WERI-Rb-1 (cell line): ENCODE results near the gene CCDC34.

Experiments
- DNase-seq: peaks from one replicate; pipeline ENCODE4 v3.0.0-alpha.2; 2020
- H3K27ac ChIP-seq: fragments of 250-450 bp; sonication (Bioruptor Pico); 2 replicates; pipeline ENCODE4 v1.5.1; 2020; ENCODE audit warnings: mild to moderate bottlenecking, moderate library complexity
- H3K27me3 ChIP-seq: fragments of 250-450 bp; sonication (Bioruptor Pico); 2 replicates; pipeline ENCODE4 v1.5.1; 2021; ENCODE audit warnings: mild to moderate bottlenecking, low read depth, moderate library complexity; ENCODE audit not compliant: insufficient read depth, severe bottlenecking
- H3K36me3 ChIP-seq: fragments of 250-450 bp; sonication (Bioruptor Pico); 2 replicates; pipeline ENCODE4 v1.5.1; 2020; ENCODE audit warnings: mild to moderate bottlenecking, moderate library complexity
- H3K4me3 ChIP-seq: 2 replicates; pipeline ENCODE4 v1.5.1; 2011; ENCODE audit warnings: low read depth, mild to moderate bottlenecking, control low read depth, low read length
- H3K9me3 ChIP-seq: fragments of 250-450 bp; sonication (Bioruptor Pico); 2 replicates; pipeline ENCODE4 v1.5.1; 2021; ENCODE audit warnings: mild to moderate bottlenecking, moderate library complexity; ENCODE audit not compliant: severe bottlenecking
- TF ChIP-seq, protein P1 (sequence below): IDR thresholded peaks from 2 replicates; pipeline ENCODE4 v1.5.1; 2011; ENCODE audit warnings: low read depth, mild to moderate bottlenecking, control low read depth, inconsistent platforms, low read length

CCDC34 gene

DNA sequence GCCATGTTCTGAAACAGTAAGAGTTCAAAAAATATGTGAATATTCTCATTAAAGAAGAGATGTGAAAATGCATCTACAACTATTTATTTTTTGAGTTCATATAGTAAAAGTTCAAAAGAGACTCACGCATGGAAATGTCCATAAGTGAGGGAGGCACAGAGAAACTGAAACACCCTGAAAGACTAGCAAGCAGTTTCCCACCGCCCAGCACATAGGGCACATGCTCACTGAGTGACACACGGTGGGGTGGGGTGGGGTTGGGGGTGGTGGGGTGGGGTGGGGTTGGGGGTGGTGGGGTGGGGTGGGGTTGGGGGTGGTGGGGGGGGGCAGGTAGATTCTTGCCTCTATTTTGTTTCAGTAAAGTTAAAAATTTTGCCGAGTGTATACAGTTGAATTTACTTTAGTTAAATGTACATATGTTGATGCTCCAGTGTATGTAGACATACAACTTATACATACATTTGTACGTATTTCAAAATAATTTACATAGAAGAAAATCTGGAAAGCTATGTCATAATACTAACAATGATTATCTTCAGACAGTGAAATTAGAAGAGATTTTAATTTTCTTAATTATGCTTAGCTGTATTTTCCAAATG lies 6.3 kb downstream of the CCDC34 start:
- no peaks in the 10 kb centered on the region for H3K9me3 ChIP-seq
- no peak overlapping the region for H3K4me3 ChIP-seq
- H3K27ac ChIP-seq: no peak overlapping the region
- H3K27me3 ChIP-seq: no peaks in the 10 kb centered on the region
- TF ChIP-seq, protein P1, sequence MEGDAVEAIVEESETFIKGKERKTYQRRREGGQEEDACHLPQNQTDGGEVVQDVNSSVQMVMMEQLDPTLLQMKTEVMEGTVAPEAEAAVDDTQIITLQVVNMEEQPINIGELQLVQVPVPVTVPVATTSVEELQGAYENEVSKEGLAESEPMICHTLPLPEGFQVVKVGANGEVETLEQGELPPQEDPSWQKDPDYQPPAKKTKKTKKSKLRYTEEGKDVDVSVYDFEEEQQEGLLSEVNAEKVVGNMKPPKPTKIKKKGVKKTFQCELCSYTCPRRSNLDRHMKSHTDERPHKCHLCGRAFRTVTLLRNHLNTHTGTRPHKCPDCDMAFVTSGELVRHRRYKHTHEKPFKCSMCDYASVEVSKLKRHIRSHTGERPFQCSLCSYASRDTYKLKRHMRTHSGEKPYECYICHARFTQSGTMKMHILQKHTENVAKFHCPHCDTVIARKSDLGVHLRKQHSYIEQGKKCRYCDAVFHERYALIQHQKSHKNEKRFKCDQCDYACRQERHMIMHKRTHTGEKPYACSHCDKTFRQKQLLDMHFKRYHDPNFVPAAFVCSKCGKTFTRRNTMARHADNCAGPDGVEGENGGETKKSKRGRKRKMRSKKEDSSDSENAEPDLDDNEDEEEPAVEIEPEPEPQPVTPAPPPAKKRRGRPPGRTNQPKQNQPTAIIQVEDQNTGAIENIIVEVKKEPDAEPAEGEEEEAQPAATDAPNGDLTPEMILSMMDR: no peak
- peaks cover 6% of the 10 kb centered on the region; the same call in 1 of the 2 replicates for H3K36me3 ChIP-seq
- no peak for DNase-seq

DNA sequence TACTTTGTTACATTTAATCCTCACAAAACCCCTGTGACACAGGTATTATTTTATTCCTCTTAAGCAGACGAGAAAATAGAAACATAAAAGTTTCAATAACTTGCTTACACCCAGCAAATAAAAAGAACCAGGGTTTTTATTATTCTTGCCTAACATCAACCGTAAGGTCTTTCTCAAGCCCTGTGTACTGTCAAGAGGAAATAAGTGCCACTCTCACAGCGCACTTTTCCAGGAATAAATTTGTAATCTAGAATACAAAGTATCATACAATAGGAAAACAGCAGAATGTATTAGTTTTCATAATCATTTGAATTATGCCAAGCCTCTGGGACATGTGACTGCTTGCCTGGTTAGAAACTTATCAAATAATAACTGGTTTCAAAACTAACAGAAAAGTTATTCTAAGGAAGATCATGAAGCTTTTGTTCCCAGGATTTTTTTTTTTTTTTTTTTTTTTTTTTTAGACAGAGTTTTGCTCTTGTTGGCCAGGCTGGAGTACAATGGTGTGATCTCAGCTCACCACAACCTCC lies 7.4 kb downstream of the CCDC34 start:
- H3K27ac ChIP-seq: no peak overlapping the region
- TF ChIP-seq, protein P1: no peak
- no peaks in the 10 kb centered on the region for H3K9me3 ChIP-seq
- H3K4me3 ChIP-seq: no peak overlapping the region
- peaks cover 3% of the 10 kb centered on the region; the same call in 1 of the 2 replicates for H3K36me3 ChIP-seq
- DNase-seq: no peak
- H3K27me3 ChIP-seq: no peaks in the 10 kb centered on the region

DNA sequence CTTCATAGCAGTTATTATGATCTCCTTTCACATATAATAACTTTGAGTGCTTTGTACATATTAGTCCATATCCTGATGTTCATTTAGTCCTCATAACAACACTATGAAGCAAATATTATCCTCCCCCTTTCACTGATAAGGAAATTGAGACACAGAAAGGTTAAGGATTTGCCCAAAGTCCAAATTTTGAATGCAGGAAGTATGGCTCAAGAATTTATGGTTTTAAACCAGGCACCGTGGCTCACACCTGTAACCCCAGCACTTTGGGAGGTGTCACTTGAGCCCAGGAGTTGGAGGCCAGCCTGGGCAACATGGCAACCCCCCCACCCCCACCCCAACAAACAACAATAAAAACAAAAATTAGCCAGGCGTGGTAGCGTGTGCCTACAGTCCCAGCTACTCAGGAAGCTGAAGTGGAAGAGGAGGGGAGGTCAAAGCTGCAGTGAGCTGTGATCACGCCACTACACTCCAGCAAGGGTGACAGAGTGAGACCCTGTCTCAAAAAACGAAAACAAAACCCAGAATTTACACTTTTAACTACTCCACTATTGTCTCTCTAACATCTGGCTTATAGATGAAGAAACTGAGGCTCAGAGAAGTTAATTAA lies 8.6 kb downstream of the CCDC34 start:
- TF ChIP-seq, protein P1: no peak
- DNase-seq: no peak
- Histone ChIP-seq H3K36me3 (peaks cover 6% of the 10 kb centered on the region), H3K27me3 (no peaks in the 10 kb centered on the region), H3K27ac (no peak overlapping the region), H3K9me3 (no peaks in the 10 kb centered on the region), H3K4me3 (no peak overlapping the region)

DNA sequence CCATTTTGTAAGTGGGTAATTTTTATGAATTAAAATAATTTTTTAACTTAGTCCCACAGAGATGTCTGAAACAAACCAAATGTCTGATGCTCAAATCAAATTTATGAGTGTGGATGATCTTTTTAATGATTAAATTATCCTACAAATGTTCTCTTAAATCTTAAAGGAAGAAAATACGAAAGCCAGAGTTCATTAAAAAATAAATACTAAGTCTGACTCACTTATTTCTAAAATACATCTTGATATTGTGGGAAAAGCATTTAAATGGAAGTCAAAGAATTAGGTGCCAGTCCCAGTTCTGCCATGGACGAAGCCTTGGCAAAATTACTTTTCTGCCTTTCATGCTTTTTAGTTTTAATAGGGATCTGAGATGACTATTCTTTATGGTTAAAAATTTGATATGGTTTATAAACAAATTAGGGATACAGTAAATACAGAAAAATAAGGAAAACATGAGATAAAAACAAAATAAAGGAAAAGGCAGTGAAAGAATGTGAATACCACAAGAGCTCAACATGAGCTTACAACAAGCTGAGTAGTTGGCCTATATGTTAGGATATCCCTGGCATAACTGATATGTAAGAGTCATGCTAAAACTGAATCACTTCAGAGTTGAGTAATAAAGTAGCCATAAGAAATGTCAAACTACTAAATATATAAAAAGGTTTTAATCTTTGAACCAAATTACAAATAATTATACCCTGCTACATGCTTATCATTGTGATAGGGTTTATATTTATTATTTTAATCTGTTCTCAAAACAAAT lies 9.2 kb downstream of the CCDC34 start:
- Histone ChIP-seq H3K4me3 (no peak overlapping the region), H3K27me3 (no peaks in the 10 kb centered on the region), H3K36me3 (peaks cover 6% of the 10 kb centered on the region), H3K27ac (no peak overlapping the region), H3K9me3 (no peaks in the 10 kb centered on the region)
- TF ChIP-seq, protein P1: no peak
- no peak for DNase-seq

DNA sequence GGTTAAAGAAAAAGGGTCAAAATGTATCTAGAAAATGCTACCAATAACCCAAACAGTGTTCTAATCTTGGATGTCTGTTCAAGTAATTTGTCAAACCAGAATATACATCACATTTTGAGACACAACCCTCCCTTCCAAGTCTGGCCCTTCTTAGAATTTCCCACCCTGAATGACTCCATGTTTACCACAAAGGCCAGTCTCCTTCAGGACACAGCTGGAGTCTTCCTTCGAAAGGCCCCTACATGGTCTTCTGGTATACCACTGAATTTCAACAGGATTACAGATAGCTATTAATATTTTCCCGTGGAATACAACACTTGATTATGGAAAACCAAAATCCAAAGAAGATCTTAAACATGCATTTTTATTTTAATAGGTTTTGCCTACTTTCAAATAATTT lies 10.2 kb downstream of the CCDC34 start:
- H3K9me3 ChIP-seq: no peaks in the 10 kb centered on the region
- H3K27ac ChIP-seq: no peak overlapping the region
- TF ChIP-seq, protein P1: no peak
- peaks cover 6% of the 10 kb centered on the region for H3K36me3 ChIP-seq
- H3K27me3 ChIP-seq: no peaks in the 10 kb centered on the region
- DNase-seq: no peak
- H3K4me3 ChIP-seq: no peak overlapping the region
